AG08396 (cell line): ENCODE measurements around the gene TBX20.
"Not testable (repeated sequence)": the region's sequence is repeated elsewhere in the genome, so short reads cannot be mapped to it uniquely, and the experiment has no call there.

Source experiments
- DNase-seq: peaks from one replicate; pipeline ENCODE4 v3.0.0; 2012; ENCODE audit warnings: low spot score, mixed read lengths

The TBX20 gene

GRCh38 chr7:35255443-35256255, 1.7 kb upstream of the TBX20 start:
- DNase-seq = no peak

- DNase-seq = no peak
These were observed 869 bp upstream of the TBX20 start for GRCh38 chr7:35254496-35255442.

DNA sequence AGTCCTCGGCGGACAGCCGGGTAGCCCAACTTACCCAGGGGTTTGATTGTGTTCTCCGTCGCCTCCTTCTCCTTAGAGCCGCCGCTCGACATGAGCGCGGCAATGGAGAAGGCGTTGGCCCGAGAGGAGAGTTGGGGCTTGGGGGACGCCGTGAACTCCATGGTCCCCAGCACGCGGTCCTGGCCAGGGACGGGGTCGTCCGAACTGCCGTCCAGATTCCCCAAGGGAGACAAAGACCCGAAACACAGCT, 515 bp downstream of the TBX20 start:
- DNase-seq = no peak

DNA sequence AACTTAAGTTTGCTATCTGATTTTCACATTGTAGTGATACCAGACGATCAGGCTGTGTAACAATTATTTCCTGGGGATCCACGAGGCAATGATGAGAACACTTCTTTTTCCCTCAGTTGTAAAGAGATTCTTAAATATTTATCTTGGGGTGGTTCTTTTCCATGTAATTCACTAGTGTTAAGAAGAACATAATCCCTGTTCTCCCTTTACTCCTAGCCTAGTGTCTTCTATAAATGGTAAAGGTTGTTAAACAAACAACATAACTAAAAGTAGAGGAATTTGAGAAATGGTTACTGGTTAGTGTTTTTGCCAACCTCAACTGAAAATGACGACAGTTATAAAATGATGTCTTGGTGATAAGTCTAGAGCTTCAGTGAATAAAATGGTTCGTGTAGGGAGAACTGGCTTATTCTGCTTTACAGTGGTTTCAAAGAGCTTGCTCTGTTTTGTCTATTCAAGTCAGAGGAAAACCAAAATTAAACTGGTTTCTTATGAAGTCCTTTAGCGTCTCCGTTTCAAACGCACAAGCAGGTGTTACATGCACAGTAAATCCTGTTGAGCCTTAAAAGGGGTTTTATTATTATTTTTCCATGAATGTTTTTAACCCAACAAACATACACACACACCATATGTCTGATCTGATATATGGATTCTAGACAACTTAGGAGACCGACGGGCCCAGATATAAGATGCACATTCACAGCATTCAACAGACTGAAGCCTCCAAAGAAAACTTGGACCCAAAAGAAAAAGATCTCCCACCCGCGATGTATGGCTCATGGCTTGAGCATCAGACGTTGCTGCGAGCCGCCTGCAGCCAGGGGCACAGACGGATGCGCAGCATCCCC, 1.1 kb downstream of the TBX20 start:
- DNase-seq = no peak

DNA sequence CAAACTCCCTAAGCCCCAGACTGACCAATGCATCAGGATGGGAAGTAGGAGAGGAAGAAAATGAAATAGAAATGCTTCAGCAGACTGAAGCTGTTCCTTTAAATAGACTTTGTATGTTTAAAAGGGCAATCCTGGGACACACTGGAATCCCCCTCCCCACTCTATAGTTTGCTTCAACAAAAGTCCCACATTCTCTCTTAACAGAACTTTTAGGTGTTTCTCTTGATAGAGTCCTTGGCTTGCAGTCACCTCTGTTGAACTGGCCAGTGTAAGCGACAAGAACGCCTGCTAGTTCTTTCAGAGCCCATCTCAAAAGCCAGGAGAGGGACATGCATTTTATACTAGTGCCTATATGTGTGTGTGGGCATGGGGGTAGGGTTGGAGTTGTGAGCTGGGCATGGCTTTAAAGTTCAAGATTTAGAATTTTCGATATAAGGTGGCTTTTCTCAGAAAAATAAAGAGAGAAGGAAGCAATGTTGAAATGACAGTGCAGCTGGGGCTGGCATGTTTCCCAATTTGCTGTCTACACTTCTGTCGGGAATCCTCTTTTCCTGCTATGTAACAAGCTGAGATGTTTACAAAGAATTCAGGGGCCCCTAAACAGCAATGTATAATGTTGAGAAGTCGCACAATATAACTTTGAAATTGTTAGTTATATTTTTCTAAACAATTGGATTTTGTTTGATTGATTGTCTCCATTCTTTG, 2.1 kb downstream of the TBX20 start:
- no peak for DNase-seq

DNA sequence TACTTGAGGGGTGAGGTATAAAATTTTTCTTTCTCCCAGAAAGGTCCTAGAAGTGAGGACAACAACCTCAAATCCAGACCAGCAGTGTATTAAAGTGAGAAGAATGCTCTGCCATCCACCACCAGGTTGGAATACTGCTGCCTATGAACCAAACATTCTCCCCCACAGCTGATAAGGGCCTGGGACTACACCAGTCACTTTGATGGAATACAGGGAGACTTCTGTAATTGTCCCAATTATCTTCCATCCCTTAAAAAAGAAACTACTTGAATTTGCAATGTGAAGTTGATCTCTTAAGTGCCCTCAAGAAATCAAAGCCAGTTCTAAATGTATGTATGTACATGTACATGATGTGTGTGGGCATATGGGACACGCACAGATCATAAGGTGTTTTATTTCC, 3.0 kb downstream of the TBX20 start:
- DNase-seq = no peak

DNA sequence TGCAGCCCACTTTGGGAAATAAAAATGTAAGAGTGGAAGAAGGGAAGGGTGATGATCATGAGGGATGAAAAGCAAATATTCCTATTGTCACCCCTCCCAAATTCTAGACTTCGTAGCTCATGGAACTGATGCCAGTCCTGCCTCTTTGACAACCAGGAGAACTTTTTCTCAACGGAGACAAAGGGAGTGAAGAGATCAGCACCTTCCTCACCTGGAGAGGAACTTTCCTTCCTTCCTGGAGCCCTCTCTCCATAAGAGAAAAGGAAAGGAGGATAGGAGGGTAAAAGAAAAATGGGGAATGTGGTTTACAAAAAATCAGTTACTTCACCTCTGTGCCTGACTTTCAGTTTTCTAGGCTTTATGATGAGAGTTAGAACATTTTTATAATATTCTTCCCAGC, 3.4 kb downstream of the TBX20 start:
- no peak for DNase-seq

DNA sequence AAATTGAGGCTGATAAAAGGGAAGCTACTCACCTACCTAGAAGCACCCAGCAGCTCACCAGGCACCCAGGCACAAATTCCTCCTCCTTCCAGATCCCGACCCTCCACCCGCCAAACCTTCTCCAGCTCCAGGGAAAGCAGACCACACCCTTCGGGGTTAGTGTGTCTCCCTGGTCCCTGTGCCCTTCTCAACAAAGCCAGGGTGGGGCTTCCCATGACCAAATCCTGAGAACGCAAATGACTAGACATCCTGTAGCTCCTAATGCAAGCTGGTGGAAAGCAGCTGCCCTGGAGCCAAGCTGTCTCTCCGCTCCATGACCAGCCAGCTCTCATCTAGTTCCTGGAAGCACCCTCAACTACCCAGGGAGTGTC, 4.4 kb downstream of the TBX20 start:
- DNase-seq = no peak

- DNase-seq = no peak
These were observed 5.0 kb downstream of the TBX20 start for GRCh38 chr7:35248576-35249536.

DNA sequence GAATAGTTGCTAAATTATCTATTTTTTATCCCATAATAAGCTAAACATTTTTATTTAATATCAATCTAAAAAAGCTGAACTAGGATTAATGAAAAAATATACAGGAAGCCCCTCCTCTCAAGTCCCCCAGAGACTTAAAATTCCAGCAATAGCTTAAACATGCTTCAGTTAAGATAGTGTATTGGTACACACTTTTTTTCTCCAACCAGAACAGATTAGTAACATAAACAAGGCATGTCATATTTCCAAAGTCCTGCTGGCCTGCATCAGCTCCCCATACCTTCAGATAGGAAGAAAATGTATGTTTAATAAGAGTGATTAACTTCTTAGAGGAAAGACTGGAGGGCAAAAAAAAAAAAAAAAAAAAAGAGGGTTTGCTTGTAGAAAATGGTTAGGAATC, 7.1 kb downstream of the TBX20 start:
- DNase-seq = no peak

DNA sequence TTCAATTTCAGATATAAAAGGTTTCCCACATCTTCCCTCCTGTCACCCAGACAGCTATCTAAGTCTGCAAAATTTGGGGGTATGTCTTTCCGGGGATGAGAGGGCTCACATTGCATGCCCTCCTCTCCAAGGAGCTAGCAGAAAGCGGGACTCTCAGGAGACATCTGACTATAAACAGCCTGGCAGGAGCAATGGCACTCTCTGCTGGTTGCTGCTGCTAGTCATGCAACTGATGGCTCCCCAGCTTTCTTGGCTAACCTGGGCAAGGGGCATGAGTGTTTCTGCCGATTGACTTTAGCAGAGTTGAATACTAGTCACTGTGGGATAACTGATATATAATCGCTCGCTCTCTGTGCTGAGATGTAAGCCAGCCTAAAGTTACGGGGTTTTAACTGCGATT, 12.0 kb downstream of the TBX20 start:
- no peak for DNase-seq

DNA sequence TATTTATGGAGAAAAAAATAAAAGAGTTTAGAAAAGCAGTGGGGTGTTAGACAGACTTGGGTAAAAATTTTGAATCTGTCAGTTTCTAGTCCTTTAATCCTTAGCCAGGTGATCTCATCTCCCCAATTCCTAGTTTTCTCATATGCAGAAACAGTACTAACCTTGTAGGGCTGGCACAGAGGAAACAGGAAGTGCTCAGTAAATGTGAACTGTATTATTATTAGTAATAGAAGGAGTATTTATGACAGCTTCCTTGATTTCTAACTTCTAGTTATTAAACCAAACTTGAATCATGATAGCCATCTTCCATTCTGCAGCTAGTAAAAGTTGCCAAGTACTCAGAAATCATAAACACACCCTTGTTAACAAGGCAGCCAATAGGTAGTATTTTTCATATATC, 12.5 kb downstream of the TBX20 start:
- DNase-seq = no peak

DNA sequence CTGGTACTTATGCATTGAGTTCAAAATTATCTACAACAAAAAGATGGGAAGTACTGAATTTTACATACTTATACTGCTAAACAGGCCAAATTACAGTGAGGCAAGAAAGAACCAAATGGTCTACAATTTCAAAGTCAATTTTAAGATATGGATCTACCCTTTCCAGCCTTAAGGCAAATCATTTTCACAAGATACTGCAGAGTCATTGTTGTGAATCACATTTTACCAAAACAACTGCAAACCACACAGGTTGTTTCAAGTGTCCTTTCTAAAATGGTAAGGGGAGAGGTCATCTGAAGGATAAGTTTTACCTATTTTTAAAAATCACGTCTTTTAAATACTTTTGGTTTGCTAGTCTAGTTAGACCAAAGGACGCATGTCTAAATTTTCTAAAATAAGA, 12.9 kb downstream of the TBX20 start:
- DNase-seq = not testable (repeated sequence)

GRCh38 chr7:35238456-35238855, 15.4 kb downstream of the TBX20 start:
- not testable (repeated sequence) for DNase-seq

GRCh38 chr7:35232994-35233393, 20.9 kb downstream of the TBX20 start:
- no peak for DNase-seq

DNA sequence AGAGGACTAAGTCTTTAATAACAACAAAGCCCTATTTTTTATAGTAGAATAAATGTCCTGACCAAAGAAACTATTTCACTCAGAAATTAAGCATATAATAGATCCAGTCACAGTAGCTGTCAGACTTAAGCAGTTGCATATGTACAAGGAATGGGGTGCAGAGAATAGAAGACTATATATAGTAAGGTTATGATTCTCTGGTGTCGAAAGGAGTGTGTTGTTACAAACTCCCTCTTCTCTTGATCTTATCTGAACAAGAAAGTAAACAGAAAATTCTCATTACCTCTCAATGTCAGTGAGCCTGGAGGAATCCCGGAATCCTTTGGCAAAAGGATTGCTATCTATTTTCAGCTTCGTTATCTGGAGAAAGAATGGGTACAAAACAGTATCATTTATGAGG, 22.7 kb downstream of the TBX20 start:
- not testable (repeated sequence) for DNase-seq

GRCh38 chr7:35229116-35229780, 24.7 kb downstream of the TBX20 start:
- DNase-seq = not testable (repeated sequence)

GRCh38 chr7:35228496-35229051, 25.3 kb downstream of the TBX20 start:
- DNase-seq = not testable (repeated sequence)

DNA sequence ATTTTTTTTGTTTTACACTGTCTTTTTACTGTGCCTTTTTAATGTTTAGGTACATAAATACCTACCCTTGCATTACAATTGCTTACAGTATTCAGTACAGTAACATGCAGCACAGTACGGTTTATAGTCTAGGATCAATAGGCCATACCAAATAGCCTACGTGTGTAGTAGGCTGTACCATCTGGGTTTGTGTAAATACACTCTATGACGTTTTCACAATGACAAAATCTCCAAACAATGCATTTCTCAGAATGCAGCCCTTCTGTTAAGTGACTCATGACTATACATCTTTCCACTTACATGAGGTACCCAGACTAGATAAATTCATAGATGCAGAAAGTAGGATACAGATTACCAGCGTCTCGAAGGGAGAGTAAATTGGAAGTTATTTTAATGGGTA, 26.5 kb downstream of the TBX20 start:
- DNase-seq = not testable (repeated sequence)

DNA sequence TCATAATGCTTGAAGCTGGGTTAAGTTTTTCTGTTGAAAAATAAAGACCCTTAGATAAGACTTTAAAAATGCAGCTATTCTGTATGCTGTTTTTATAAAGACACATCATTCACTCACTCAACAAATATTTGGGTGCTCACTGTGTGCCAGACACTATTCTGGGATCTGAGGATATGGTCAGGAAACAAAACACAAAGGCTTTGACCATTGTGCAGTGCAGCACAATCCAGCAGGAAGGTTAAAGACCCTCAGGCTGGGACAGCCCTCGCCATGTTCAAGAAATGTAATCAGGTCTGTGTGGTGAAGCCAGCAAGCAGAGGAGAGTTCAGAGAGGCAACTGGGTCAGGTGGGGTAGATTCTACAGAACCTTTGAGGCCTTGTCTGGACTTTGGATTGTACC, 31.5 kb downstream of the TBX20 start:
- DNase-seq = not testable (repeated sequence)
